ENCODE data around the gene CEP350.
"Not testable (repeated sequence)": the region's sequence is repeated elsewhere in the genome, so short reads cannot be mapped to it uniquely, and the experiment has no call there.

The CEP350 gene

GRCh38 chr1:180123463-180123936 lies 168.9 kb downstream of the CEP350 start:
- no peak for DNase-seq (ENCODE audit: extremely low read depth, low read depth)
- H3K4me3 ChIP-seq (replicated peaks; ENCODE audit: low read depth, low read length): no peak overlapping the region
- TF ChIP-seq CTCF (IDR thresholded peaks at IDR 0.05; ENCODE audit: low read depth, low read length, missing control alignments): no peak

DNA sequence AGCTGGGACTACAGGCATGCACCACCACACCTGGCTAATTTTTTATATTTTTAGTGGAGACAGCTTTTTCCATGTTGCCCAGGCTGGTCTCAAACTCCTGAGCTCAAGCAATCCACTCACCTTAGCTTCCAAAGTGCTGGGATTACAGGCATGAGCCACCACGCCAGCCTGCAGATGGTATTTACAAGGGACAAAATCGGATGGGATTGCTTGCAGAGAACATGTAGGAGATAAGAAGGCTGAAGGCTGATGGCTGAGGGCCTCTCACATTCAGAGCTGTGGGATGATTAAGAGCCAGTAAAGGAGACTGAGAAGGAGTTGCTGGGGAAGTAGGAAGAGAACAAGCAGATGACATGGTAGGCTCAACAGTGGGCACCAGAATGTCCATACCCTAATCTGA lies 176.0 kb downstream of the CEP350 start:
- DNase-seq (ENCODE audit: extremely low read depth, low read depth): no peak
- no peak for TF ChIP-seq CTCF (IDR thresholded peaks at IDR 0.05; ENCODE audit: low read depth, low read length, missing control alignments)
- H3K4me3 ChIP-seq (replicated peaks; ENCODE audit: low read depth, low read length): no peak overlapping the region

GRCh38 chr1:180131510-180131909 lies 176.9 kb downstream of the CEP350 start:
- TF ChIP-seq CTCF (IDR thresholded peaks at IDR 0.05; ENCODE audit: low read depth, low read length, missing control alignments): no peak
- no peak for DNase-seq (ENCODE audit: extremely low read depth, low read depth)
- H3K4me3 ChIP-seq (replicated peaks; ENCODE audit: low read depth, low read length): no peak overlapping the region

- TF ChIP-seq CTCF (IDR thresholded peaks at IDR 0.05; ENCODE audit: low read depth, low read length, missing control alignments): no peak
- H3K4me3 ChIP-seq (replicated peaks; ENCODE audit: low read depth, low read length): no peak overlapping the region
- no peak for DNase-seq (ENCODE audit: extremely low read depth, low read depth)
These were observed 178.6 kb downstream of the CEP350 start for GRCh38 chr1:180133193-180133592.

DNA sequence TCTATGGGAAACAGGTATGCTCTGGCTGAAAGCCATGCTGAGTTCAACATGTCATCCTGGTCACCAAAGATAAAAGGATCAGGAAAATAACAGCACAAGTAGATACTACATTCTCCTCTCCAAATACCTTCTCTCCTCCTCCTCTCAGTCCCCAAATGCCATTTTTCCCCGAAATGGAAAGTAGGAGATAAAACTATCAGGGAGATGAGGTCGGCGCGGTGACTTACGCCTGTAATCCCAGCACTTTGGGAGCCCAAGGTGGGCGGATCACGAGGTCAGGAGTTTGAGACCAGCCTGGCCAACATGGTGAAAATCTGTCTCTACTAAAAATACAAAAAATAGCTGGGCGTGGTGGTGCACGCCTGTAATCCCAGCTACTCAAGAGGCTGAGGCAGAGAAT lies 179.1 kb downstream of the CEP350 start:
- H3K4me3 ChIP-seq (replicated peaks; ENCODE audit: low read depth, low read length); DNase-seq (ENCODE audit: extremely low read depth, low read depth): not testable (repeated sequence)

DNA sequence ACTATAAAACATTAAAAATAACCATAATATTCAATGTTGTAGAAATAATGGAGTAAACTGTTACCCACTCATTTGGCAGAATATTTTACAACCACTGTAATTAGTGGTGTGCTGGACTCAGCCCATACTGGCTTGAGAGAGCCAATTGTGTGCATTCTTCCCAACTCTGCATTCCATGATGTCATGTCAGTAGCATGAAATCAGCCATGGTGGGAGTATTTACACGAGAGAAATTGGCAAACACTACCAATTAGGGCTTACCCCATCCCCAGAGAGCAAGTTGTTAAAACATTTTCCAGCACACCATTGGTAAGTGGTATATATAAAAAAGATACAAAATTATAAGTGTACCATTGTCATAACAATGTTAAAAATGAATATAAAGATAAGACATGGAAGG lies 180.9 kb downstream of the CEP350 start:
- DNase-seq (ENCODE audit: extremely low read depth, low read depth): no peak
- H3K4me3 ChIP-seq (replicated peaks; ENCODE audit: low read depth, low read length): no peak overlapping the region
- TF ChIP-seq CTCF (IDR thresholded peaks at IDR 0.05; ENCODE audit: low read depth, low read length, missing control alignments): no peak

DNA sequence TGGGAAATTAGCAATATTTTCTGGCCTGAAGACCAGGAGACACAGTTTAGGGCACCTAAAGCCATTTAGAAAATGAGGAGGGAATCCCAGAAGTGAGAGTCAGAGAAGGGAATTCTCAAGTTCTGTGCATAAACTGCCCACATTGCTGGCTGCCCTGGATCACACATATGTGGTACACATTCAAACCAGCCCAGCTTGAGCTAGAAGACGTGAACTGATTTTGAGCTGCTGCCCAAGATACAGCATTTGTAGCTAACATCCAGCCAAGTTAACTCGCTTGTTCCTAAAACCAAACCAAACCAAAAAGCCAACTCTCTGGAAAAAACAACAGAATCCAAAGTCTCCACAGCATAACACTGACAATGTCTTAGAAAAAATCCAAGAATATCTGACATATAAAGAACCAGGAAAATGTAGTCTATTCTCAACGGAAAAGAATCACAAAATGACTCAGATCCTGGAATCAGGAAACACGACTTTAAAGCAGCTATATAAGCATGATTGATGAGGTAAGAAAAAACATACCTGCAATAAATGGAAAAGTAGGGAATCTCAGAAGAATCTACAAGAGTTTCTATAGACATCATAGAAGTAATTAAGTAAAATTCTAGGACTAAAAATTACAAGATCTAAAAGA lies 181.8 kb downstream of the CEP350 start:
- no peak for TF ChIP-seq CTCF (IDR thresholded peaks at IDR 0.05; ENCODE audit: low read depth, low read length, missing control alignments)
- no peak overlapping the region for H3K4me3 ChIP-seq (replicated peaks; ENCODE audit: low read depth, low read length)
- DNase-seq (ENCODE audit: extremely low read depth, low read depth): no peak

All from HFF-Myc (cell line).